ENCODE data around the gene FXR2. TPM values are rescaled to one million over a fixed set of nuclear protein-coding genes. Genes with fewer than 3 reads are reported as not detected.
A peak's percentile ranks its signal among the peaks of the same experiment; 100 is the strongest.

FXR2 gene
- total RNA-seq, 3 donors from 2014 or later = 53.7 to 57.6 (median 54.2) TPM

GRCh38 chr17:7560172-7561027, 54.3 kb downstream of the FXR2 start:
- Mint-ChIP-seq H3K9me3 (no peaks in the 10 kb centered on the region), H3K4me1 (ENCODE audit: low read depth) (peaks cover 40% of the 10 kb centered on the region), H3K36me3 (ENCODE audit: insufficient read depth) (peaks cover 16% of the 10 kb centered on the region), H3K4me3 (peak overlapping the region; percentile 96), H3K27me3 (ENCODE audit: low read depth) (no peaks in the 10 kb centered on the region)
- DNase-seq = peak; percentile 44
- ATAC-seq = peak in 1 of 2 donors; percentile 16

DNA sequence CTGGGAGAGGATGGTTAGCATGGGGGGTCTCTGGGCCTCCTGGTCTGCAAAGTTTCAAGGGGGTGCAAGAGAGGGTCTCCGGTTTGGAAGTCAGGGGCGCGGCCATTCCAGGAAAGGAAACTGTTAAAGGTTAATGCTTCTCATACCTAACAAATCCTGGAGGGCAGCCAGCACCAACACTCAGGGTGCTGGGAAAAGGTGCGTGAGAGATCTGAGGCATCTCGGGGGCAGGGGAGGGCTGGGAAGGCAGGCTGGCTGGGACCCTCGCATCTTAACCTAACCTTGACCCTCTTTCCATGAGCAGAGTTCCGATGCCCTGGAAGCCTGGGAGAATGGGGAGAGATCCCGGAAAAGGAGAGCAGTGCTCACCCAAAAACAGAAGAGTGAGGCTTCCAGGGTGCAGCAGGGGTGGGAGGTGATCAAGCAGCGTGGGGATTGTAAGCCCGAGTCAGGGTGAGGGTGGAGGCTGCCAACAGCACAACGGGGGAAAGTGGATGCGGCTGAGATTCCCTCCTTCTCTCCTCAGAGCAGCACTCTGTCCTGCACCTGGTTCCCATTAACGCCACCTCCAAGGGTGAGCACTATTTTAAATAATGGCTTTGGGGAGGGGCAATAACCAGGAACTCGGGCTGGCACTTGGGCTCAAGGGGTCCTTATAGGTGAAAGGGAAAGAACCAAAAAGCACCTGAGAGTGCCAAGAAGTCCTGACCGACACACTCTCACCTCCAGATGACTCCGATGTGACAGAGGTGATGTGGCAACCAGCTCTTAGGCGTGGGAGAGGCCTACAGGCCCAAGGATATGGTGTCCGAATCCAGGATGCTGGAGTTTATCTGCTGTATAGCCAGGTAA, 55.2 kb downstream of the FXR2 start:
- Mint-ChIP-seq H3K9me3 (no peaks in the 10 kb centered on the region), H3K27me3 (ENCODE audit: low read depth) (no peaks in the 10 kb centered on the region), H3K36me3 (ENCODE audit: insufficient read depth) (peaks cover 11% of the 10 kb centered on the region), H3K4me1 (ENCODE audit: low read depth) (peaks cover 48% of the 10 kb centered on the region), H3K4me3 (peak overlapping the region; percentile 96)
- DNase-seq (no peak), ATAC-seq (no peak)

DNA sequence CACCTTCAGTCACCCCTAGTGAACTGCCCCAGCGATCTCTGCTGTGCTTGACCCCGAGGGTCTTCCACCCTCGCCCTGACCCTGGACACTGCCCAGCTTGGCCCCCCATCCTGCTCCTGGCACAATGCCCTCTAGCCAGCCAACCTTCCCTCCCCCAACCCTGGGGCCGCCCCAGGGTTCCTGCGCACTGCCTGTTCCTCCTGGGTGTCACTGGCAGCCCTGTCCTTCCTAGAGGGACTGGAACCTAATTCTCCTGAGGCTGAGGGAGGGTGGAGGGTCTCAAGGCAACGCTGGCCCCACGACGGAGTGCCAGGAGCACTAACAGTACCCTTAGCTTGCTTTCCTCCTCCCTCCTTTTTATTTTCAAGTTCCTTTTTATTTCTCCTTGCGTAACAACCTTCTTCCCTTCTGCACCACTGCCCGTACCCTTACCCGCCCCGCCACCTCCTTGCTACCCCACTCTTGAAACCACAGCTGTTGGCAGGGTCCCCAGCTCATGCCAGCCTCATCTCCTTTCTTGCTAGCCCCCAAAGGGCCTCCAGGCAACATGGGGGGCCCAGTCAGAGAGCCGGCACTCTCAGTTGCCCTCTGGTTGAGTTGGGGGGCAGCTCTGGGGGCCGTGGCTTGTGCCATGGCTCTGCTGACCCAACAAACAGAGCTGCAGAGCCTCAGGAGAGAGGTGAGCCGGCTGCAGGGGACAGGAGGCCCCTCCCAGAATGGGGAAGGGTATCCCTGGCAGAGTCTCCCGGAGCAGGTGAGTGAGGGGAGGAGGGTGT, 56.0 kb downstream of the FXR2 start, which contains the start of gene TNFSF13:
TSS of gene TNFSF13 (plus strand) at position 207 of the 776 bp plus-strand sequence. CDS start at position 497, 290 bp downstream.
- no peaks in the 10 kb centered on the region for H3K27me3 Mint-ChIP-seq (ENCODE audit: low read depth)
- peaks cover 47% of the 10 kb centered on the region for H3K4me1 Mint-ChIP-seq (ENCODE audit: low read depth)
- DNase-seq = no peak
- peaks cover 9% of the 10 kb centered on the region for H3K36me3 Mint-ChIP-seq (ENCODE audit: insufficient read depth)
- H3K4me3 Mint-ChIP-seq = peak within 1 kb of the TSS; percentile 45
- ATAC-seq = no peak
- no peaks in the 10 kb centered on the region for H3K9me3 Mint-ChIP-seq

- no peak for ATAC-seq
- H3K36me3 Mint-ChIP-seq (ENCODE audit: insufficient read depth) = peaks cover 9% of the 10 kb centered on the region
Measured at GRCh38 chr17:7557775-7558543, 56.7 kb downstream of the FXR2 start.

GRCh38 chr17:7557147-7557764, 57.4 kb downstream of the FXR2 start:
- H3K4me3 Mint-ChIP-seq = no peak overlapping the region
- DNase-seq = no peak
- peaks cover 56% of the 10 kb centered on the region for H3K4me1 Mint-ChIP-seq (ENCODE audit: low read depth)
- H3K36me3 Mint-ChIP-seq (ENCODE audit: insufficient read depth) = peaks cover 4% of the 10 kb centered on the region
- no peaks in the 10 kb centered on the region for H3K27me3 Mint-ChIP-seq (ENCODE audit: low read depth)
- no peak for ATAC-seq
- no peaks in the 10 kb centered on the region for H3K9me3 Mint-ChIP-seq

More at GRCh38 chr17:7557775-7558543, 56.7 kb downstream of the FXR2 start:
- DNase-seq = no peak
- H3K4me1 Mint-ChIP-seq (ENCODE audit: low read depth) = peaks cover 55% of the 10 kb centered on the region
- H3K9me3 Mint-ChIP-seq = no peaks in the 10 kb centered on the region
- H3K4me3 Mint-ChIP-seq = peak overlapping the region; percentile 45
- H3K27me3 Mint-ChIP-seq (ENCODE audit: low read depth) = no peaks in the 10 kb centered on the region

DNA sequence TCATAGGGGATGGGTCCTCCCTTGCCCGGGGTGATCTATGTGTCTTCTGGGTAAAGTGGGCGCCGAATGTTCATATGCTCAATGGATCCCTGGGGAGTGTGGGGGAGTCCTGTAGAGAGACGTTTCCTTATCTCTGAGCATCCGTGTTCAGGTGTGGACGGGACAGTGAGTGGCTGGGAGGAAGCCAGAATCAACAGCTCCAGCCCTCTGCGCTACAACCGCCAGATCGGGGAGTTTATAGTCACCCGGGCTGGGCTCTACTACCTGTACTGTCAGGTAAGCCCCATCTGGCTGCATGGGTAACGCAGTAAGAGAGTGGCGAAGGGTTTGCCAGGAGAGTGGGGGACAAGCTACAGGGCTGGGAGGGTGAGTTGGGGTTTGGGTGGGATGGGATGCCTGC, 58.1 kb downstream of the FXR2 start:
- H3K4me3 Mint-ChIP-seq = no peak overlapping the region
- ATAC-seq (no peak), DNase-seq (no peak)
- H3K27me3 Mint-ChIP-seq (ENCODE audit: low read depth) = no peaks in the 10 kb centered on the region
- peaks cover 4% of the 10 kb centered on the region for H3K36me3 Mint-ChIP-seq (ENCODE audit: insufficient read depth)
- H3K4me1 Mint-ChIP-seq (ENCODE audit: low read depth) = peaks cover 60% of the 10 kb centered on the region
- no peaks in the 10 kb centered on the region for H3K9me3 Mint-ChIP-seq

GRCh38 chr17:7555320-7555948, 59.3 kb downstream of the FXR2 start:
- Mint-ChIP-seq H3K4me1 (ENCODE audit: low read depth) (peaks cover 65% of the 10 kb centered on the region), H3K36me3 (ENCODE audit: insufficient read depth) (peaks cover 4% of the 10 kb centered on the region), H3K4me3 (no peak overlapping the region), H3K9me3 (no peaks in the 10 kb centered on the region), H3K27me3 (ENCODE audit: low read depth) (no peaks in the 10 kb centered on the region)
- no peak for DNase-seq
- ATAC-seq = no peak

- H3K9me3 Mint-ChIP-seq = no peaks in the 10 kb centered on the region
- no peaks in the 10 kb centered on the region for H3K27me3 Mint-ChIP-seq (ENCODE audit: low read depth)
- peaks cover 66% of the 10 kb centered on the region for H3K4me1 Mint-ChIP-seq (ENCODE audit: low read depth)
- no peak for DNase-seq
- ATAC-seq = no peak
- H3K4me3 Mint-ChIP-seq = no peak overlapping the region
- H3K36me3 Mint-ChIP-seq (ENCODE audit: insufficient read depth) = peaks cover 4% of the 10 kb centered on the region
Measured at GRCh38 chr17:7553356-7553755, 61.3 kb downstream of the FXR2 start.

DNA sequence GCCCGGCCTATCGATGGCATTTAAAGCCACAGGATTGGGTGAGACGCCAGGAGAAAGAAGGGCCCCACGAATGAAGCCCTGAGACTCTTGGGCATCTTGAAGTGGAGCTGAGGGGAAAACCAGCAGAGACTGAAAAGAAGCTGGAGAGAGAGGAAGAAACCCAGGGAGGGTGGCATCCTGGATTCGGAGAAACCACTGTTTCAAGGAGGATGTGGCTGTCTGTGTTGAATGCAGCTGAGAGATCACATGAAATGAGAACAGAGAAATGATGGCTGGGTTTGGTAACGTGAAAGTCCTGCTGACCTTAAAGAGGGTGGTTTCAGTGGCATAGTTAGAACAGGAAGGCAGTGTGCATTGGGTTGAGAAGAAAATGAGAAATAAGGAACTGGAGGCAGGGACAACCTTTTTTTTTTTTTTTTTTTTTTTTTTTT, 62.1 kb downstream of the FXR2 start:
- peaks cover 66% of the 10 kb centered on the region for H3K4me1 Mint-ChIP-seq (ENCODE audit: low read depth)
- H3K36me3 Mint-ChIP-seq (ENCODE audit: insufficient read depth) = peaks cover 4% of the 10 kb centered on the region
- ATAC-seq = peak; percentile 25 to 36
- no peaks in the 10 kb centered on the region for H3K27me3 Mint-ChIP-seq (ENCODE audit: low read depth)
- H3K9me3 Mint-ChIP-seq = no peaks in the 10 kb centered on the region
- no peak for DNase-seq
- peak overlapping the region; percentile 62 for H3K4me3 Mint-ChIP-seq

DNA sequence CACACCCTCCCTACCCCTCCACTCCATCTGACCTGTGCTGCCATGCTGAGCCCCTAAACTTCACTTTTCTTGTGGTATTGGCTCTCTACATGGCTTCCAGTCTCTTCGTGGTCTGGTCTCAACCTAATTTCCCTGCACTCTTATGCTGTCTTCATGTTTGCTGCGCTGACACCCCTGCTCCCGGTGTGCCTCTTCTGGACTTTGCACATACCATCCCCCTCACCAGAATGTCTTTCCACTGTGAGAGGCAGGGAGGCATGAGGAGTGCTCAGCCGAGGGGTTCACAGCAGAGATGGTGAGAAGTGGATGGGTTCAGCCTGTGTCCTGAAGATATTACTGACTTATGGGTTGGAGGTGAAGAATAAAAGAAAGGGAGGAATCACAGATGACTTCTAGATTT, 63.3 kb downstream of the FXR2 start:
- Mint-ChIP-seq H3K4me3 (no peak overlapping the region), H3K9me3 (no peaks in the 10 kb centered on the region), H3K27me3 (ENCODE audit: low read depth) (no peaks in the 10 kb centered on the region), H3K4me1 (ENCODE audit: low read depth) (peaks cover 66% of the 10 kb centered on the region), H3K36me3 (ENCODE audit: insufficient read depth) (peaks cover under 1% of the 10 kb centered on the region)
- DNase-seq (no peak), ATAC-seq (no peak)

- DNase-seq (no peak), ATAC-seq (no peak)
- Mint-ChIP-seq H3K36me3 (ENCODE audit: insufficient read depth) (no peaks in the 10 kb centered on the region), H3K4me3 (no peak overlapping the region), H3K9me3 (no peaks in the 10 kb centered on the region), H3K4me1 (ENCODE audit: low read depth) (peaks cover 61% of the 10 kb centered on the region), H3K27me3 (ENCODE audit: low read depth) (no peaks in the 10 kb centered on the region)
Measured at GRCh38 chr17:7550344-7550743, 64.4 kb downstream of the FXR2 start.

DNA sequence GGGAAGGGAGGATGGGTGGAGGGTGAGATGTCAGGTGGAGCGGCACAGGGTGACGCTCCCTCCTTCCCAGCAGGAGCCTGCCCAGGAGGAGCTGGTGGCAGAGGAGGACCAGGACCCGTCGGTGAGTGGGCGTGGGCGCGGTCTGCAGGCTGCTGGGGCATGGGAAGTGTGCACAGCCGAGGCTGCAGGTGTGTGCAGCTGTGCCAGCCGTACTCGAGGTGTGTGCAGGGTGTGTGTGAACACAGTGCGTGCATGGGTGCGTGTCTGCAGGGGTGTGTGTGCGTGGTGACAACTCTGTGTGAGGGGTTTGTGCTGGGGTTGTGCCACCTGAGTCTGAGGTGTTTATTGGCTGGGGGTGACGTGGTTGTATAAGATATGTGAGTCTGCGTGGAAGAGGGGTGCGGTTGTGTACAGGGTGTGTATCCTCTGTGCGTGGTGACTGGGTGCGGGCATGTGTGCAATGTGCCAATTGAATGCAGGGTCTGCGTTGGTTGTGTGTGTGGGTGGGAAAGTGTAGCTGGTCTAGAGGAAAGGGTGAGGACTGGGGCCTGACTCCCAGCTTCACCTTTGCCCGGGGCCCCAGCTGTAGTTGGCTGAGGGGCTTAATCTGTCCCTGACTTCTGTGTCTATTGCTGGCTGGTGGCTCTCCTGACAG, 65.2 kb downstream of the FXR2 start:
- H3K27me3 Mint-ChIP-seq (ENCODE audit: low read depth) = no peaks in the 10 kb centered on the region
- H3K4me3 Mint-ChIP-seq = peak overlapping the region; percentile 71
- DNase-seq (peak; percentile 24), ATAC-seq (peak; percentile 60 to 63)
- H3K9me3 Mint-ChIP-seq = no peaks in the 10 kb centered on the region
- H3K4me1 Mint-ChIP-seq (ENCODE audit: low read depth) = peaks cover 53% of the 10 kb centered on the region
- no peaks in the 10 kb centered on the region for H3K36me3 Mint-ChIP-seq (ENCODE audit: insufficient read depth)
